ENCODE results near the gene DOP1A. TPM values are rescaled to one million over a fixed set of nuclear protein-coding genes. Genes with fewer than 3 reads are reported as not detected.
A peak's percentile ranks its signal among the peaks of the same experiment; 100 is the strongest.

DOP1A gene
- total and polyA plus RNA-seq, 3 donors from 2014 or later: 31.4 to 72.7 (median 68.7) TPM

DNA sequence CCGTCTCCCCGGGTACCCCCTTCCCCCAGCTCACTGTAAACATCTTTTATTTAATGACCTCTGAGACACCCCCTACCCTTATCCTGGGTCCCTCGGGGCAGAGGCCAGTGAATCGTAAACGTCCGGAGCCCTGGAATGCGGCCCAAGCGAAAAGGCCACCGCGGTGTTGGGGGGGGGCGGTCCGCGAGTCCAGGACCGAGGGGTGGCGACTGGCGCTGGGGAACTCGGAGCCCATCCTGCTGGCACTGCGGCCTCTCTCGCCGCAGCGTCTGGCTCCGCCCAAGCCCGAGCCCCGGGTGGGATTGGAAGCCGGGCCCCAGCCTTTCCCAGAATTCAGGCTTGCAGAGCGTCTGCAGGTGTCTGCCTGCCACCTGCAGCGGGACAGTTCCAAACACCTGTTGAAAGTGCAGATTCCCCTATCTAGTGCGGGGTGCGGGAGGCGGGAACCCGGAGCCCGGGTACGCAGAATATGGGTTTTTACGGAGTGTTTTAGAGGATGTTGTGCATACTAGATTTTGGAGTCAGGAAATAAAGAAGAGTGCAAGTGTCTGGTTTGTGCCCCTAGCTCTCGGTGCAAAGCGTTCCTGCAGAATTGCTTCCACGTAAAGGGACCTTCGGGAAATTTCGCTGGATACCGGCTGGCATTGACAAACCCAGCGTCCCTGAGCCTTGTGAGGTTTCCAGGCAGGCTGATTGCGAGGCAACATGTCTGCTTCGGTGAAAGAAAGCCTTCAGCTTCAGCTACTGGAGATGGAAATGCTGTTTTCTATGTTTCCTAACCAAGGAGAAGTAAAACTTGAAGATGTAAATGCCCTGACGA, 126.5 kb downstream of the DOP1A start:
- Histone ChIP-seq H3K36me3 (ENCODE audit: low read depth, missing control alignments) (no peaks in the 10 kb centered on the region), H3K4me1 (peaks cover 13% of the 10 kb centered on the region), H3K4me3 (peak overlapping the region; percentile 84 to 97), H3K27me3 (no peaks in the 10 kb centered on the region), H3K27ac (peak overlapping the region; percentile 89 to 95), H3K9me3 (no peaks in the 10 kb centered on the region)
- intact Hi-C loops (cut with DNase I; ENCODE audit: low total_unique reads): loop anchor here (10.0 kb wide), 1 partner anchor 129 kb away; the partner anchor contains the start of genes DOP1A and UBE3D
- WGBS, 2 donors: 1 to 2% methylated on average over 34 to 44 of the region's 44 CpGs
- peak; percentile 48 for DNase-seq
- TF ChIP-seq, protein P1, sequence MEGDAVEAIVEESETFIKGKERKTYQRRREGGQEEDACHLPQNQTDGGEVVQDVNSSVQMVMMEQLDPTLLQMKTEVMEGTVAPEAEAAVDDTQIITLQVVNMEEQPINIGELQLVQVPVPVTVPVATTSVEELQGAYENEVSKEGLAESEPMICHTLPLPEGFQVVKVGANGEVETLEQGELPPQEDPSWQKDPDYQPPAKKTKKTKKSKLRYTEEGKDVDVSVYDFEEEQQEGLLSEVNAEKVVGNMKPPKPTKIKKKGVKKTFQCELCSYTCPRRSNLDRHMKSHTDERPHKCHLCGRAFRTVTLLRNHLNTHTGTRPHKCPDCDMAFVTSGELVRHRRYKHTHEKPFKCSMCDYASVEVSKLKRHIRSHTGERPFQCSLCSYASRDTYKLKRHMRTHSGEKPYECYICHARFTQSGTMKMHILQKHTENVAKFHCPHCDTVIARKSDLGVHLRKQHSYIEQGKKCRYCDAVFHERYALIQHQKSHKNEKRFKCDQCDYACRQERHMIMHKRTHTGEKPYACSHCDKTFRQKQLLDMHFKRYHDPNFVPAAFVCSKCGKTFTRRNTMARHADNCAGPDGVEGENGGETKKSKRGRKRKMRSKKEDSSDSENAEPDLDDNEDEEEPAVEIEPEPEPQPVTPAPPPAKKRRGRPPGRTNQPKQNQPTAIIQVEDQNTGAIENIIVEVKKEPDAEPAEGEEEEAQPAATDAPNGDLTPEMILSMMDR (IDR thresholded peaks at IDR 0.05): no peak
- no peak for TF ChIP-seq POLR2A (IDR thresholded peaks at IDR 0.05)

DNA sequence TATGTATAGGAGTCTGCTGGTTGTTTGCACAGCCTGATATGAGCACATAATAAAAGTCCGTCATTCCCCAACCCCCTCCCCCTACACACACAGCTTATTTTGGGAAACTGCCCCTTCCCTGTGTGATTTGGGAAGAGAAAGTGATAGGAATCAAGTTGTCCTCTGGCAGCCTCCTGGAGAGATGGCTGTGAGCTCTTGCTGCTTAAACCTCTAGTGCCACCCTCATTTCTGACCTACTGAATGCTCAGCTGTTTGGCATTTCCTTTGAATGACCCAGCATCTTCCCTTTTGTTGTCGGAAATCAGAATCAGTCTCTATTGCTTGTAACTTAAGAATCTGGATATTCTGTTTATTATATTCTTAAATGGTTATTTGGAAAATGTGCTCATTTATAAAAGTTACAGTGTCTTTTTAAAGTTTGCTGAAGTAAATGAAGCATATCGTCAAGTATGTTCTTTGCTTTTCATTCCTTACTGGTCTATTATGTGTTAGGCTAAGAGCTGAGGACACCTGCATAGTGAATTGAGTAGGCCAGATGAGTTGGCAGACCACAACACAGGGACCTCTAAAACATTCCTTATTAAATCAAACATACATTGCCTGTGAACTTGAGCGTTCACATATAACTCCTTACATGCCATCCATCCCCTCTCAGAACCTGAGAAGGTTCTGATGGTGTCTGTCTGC, 131.2 kb downstream of the DOP1A start:
- H3K9me3 ChIP-seq: no peaks in the 10 kb centered on the region
- H3K27ac ChIP-seq: no peak overlapping the region
- H3K4me1 ChIP-seq: peaks cover 13% of the 10 kb centered on the region
- TF ChIP-seq POLR2A (IDR thresholded peaks at IDR 0.05): no peak
- TF ChIP-seq, protein P1 (IDR thresholded peaks at IDR 0.05): no peak
- 90 to 93% methylated on average over 4 of the region's 4 CpGs for WGBS, 2 donors
- H3K27me3 ChIP-seq: no peaks in the 10 kb centered on the region
- no peak for DNase-seq
- intact Hi-C loops (cut with DNase I; ENCODE audit: low total_unique reads): loop anchor here (10.0 kb wide), 1 partner anchor 134 kb away; the partner anchor contains the start of genes DOP1A and UBE3D
- H3K36me3 ChIP-seq (ENCODE audit: low read depth, missing control alignments): no peaks in the 10 kb centered on the region
- H3K4me3 ChIP-seq: no peak overlapping the region

DNA sequence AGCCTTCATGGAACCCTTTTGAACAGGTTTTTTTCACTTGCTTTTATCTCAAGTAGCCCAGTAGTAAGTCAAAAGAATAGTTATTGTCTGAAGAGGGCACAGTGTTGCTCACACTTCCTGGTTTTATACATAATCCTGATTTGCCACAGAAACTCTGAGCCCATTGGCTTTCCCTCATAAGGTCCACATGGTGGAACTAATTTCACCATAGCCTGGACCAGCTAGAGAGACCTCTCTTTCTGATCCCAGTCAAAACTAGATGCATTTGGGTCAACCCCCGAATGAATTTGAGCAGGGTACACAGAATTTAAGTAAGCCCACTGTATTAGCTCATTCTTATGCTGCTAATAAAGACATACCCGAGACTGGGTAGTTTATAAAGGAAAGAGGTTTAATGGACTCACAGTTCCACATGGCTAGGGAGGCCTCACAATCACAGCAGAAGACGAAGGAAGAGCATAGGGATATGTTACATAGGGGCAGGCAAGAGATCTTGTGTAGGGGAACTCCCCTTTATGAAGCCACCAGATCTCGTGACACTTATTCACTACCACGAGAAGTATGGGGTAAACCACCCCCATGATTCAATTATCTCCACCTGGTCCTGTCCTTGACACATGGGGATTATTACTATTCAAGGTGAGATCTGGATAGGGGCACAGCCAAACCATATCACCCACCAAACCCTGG, 131.8 kb downstream of the DOP1A start:
- TF ChIP-seq POLR2A (IDR thresholded peaks at IDR 0.05): no peak
- TF ChIP-seq, protein P1 (IDR thresholded peaks at IDR 0.05): no peak
- no peaks in the 10 kb centered on the region for H3K27me3 ChIP-seq
- WGBS, 2 donors: 68 to 79% methylated on average over 5 of the region's 5 CpGs

DNA sequence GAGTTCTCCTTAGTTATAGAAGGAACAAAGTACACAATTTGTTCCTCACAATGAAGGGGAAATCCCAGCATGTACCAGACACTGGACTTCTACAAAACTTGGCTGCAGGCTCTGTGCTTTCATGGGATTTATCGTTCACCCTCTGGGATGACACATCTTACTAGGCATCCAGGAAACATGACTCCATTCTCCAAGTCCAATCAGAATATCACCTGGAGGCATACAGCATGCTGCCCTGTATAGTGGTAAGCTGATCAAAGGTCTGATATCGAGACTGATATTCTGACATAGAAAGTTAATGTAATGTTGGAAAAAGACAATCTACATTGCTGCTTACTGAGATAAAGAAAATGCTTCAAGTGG, 132.4 kb downstream of the DOP1A start:
- Histone ChIP-seq H3K4me3 (no peak overlapping the region), H3K36me3 (ENCODE audit: low read depth, missing control alignments) (no peaks in the 10 kb centered on the region), H3K9me3 (no peaks in the 10 kb centered on the region), H3K27me3 (no peaks in the 10 kb centered on the region), H3K4me1 (peaks cover 4% of the 10 kb centered on the region), H3K27ac (no peak overlapping the region)
- 65 to 66% methylated on average over 2 of the region's 2 CpGs for WGBS, 2 donors
- no peak for TF ChIP-seq POLR2A (IDR thresholded peaks at IDR 0.05)
- TF ChIP-seq, protein P1 (IDR thresholded peaks at IDR 0.05): no peak
- intact Hi-C loops (cut with DNase I; ENCODE audit: low total_unique reads): loop anchor here (10.0 kb wide), 1 partner anchor 135 kb away; the partner anchor contains the start of genes DOP1A and UBE3D
- DNase-seq: peak; percentile 32

More for the DNA sequence above, 131.8 kb downstream of the DOP1A start:
- Histone ChIP-seq H3K27ac (no peak overlapping the region), H3K4me3 (no peak overlapping the region), H3K36me3 (ENCODE audit: low read depth, missing control alignments) (no peaks in the 10 kb centered on the region), H3K9me3 (no peaks in the 10 kb centered on the region), H3K4me1 (peaks cover 9% of the 10 kb centered on the region)
- no peak for DNase-seq
- intact Hi-C loops (cut with DNase I; ENCODE audit: low total_unique reads): loop anchor here (10.0 kb wide), 1 partner anchor 135 kb away; the partner anchor contains the start of genes DOP1A and UBE3D

Data from testis (tissue), 3 donors.